Tibial artery (tissue), 4 donors: ENCODE data around the gene STRIP2.

Experiments
- DNase-seq, 2 donors: peaks; one replicate each; pipeline ENCODE4 v3.0.0-alpha.2; 2019
- H3K27ac ChIP-seq, 2 donors: fragments of 200-600 bp; sonication (generic) in 1 of 2; 1 replicate in 1 of 2; 2 replicates in 1 of 2; pipeline ENCODE4 v1.5.1; 2018 to 2019; ENCODE audit warnings: mild to moderate bottlenecking in 1 of 2
- H3K27me3 ChIP-seq, 2 donors: fragments of 200-600 bp; sonication (generic) in 1 of 2; one replicate each; pipeline versions ENCODE4 v1.5.1 to v1.6.0; 2016 to 2019
- H3K36me3 ChIP-seq, 3 donors: fragments of 200-600 bp; sonication (generic) in 2 of 3; one replicate each; pipeline ENCODE4 v1.5.1; 2016 to 2019; ENCODE audit warnings: mild to moderate bottlenecking in 2 of 3
- H3K4me1 ChIP-seq, 4 donors: fragments of 200-600 bp; sonication (generic) in 2 of 4; 1 replicate in 3 of 4; 2 replicates in 1 of 4; pipeline ENCODE4 v1.5.1; 2016 to 2019
- H3K4me3 ChIP-seq, 2 donors: fragments of 200-600 bp; sonication (generic) in 1 of 2; 1 replicate in 1 of 2; 2 replicates in 1 of 2; pipeline ENCODE4 v1.5.1; 2018 to 2019; ENCODE audit warnings: mild to moderate bottlenecking in 2 of 2
- H3K9me3 ChIP-seq, 3 donors: fragments of 200-600 bp; sonication (generic) in 1 of 3; one replicate each; pipeline ENCODE4 v1.5.1; 2016 to 2019
- intact Hi-C: fragments of 100-400 bp; cut with DNase I; formaldehyde crosslinking; loops from one replicate; pipeline ENCODE4 v1.15.0; 2023; ENCODE audit warnings: low total_unique reads
- TF ChIP-seq, protein P1 (sequence below), 2 experiments: fragments of 200-600 bp in 1 of 2; fragments of 450-650 bp in 1 of 2; IDR thresholded peaks; one replicate each; pipeline ENCODE4 v1.5.1; 2017 to 2019; ENCODE audit warnings: antibody characterized with exemption in 2 of 2, mild to moderate bottlenecking in 1 of 2, moderate library complexity in 1 of 2

Gene STRIP2

DNA sequence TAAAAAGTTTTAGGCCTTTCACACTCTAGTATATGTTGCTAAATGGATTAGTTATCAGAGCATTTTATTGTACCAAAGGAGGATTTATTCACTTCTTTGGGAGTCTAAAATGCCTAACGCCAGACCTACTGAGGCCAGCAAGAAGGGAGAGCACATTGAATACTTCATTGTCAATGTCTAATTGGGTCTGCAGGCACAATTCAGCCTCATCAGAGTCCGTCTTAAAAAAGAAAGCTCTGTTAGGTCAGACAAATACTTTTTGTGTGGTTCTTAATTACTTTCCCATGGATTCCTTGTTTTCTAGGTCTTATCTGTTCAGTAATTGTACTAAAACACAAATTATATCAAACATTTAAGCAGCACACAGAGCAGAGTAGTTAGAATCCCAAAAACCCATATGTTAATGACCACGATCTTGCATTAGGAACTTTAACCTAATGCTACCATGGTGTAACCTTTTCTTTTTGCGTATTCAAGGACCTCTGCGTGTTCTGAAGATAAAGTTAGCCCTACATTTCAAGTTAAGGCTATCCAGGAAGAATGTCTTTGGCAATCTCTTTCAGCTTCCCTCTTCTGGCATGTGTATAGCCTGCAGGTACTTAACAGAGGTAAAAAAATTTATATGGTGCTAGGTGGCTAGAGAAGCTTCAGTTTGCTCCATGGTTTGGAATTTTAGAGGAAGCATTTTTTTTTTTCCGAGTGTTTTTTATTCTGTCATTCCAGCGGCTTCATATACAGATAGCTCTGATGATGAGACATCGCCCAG, 45.7 kb upstream of the STRIP2 start:
- Histone ChIP-seq H3K27ac (no peak overlapping the region), H3K27me3 (no peaks in the 10 kb centered on the region), H3K4me1 (no peaks in the 10 kb centered on the region), H3K36me3 (peaks cover 0 to 13% (median 0%) of the 10 kb centered on the region in 3 donors), H3K9me3 (no peaks in the 10 kb centered on the region), H3K4me3 (no peak overlapping the region)
- intact Hi-C loops: no loop called here
- TF ChIP-seq, protein P1, sequence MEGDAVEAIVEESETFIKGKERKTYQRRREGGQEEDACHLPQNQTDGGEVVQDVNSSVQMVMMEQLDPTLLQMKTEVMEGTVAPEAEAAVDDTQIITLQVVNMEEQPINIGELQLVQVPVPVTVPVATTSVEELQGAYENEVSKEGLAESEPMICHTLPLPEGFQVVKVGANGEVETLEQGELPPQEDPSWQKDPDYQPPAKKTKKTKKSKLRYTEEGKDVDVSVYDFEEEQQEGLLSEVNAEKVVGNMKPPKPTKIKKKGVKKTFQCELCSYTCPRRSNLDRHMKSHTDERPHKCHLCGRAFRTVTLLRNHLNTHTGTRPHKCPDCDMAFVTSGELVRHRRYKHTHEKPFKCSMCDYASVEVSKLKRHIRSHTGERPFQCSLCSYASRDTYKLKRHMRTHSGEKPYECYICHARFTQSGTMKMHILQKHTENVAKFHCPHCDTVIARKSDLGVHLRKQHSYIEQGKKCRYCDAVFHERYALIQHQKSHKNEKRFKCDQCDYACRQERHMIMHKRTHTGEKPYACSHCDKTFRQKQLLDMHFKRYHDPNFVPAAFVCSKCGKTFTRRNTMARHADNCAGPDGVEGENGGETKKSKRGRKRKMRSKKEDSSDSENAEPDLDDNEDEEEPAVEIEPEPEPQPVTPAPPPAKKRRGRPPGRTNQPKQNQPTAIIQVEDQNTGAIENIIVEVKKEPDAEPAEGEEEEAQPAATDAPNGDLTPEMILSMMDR (IDR thresholded peaks at IDR 0.05): no peak
- no peak for DNase-seq

DNA sequence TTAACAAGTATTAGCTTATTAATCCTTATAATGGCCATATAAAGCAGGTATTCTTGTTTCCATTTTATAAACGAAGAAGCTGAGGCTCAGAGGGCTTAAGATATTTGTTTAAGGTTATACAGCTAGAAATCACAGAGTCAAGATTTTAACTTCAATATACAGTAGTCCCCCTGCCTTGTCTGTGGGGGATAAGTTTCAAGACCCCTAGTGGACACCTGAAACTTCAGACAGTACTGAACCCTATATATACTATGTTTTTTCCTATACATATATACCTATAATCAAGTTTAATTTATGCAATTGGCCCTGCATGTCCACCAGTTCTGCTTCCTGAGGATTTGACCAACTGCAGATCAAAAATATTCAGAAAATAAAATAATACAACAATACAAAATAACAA, 44.4 kb upstream of the STRIP2 start:
- H3K4me3 ChIP-seq: no peak overlapping the region
- H3K4me1 ChIP-seq: no peaks in the 10 kb centered on the region
- TF ChIP-seq, protein P1 (IDR thresholded peaks at IDR 0.05): no peak
- H3K27ac ChIP-seq: no peak overlapping the region
- intact Hi-C loops: no loop called here
- no peaks in the 10 kb centered on the region for H3K9me3 ChIP-seq
- no peak for DNase-seq
- H3K36me3 ChIP-seq: peaks cover 0 to 13% (median 0%) of the 10 kb centered on the region in 3 donors
- H3K27me3 ChIP-seq: no peaks in the 10 kb centered on the region

DNA sequence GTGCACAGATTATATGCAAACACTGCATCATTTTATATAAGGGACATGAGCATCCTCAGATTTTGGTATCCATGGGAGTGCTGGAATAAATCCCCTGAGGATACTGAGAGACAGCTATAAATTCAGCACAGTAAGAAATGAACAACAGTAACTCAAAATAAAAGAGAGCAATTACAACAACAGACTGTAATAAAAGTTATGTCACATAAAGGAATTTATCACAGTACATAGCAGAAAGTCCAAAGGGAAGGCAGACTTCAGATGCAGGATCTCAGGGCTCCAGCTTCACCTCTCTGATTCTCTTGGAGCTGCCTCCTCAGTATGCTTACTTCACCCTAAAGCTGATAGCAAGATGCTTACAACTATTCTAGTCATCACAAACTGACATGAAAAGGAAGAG, 43.9 kb upstream of the STRIP2 start:
- H3K36me3 ChIP-seq: peaks cover 0 to 16% (median 0%) of the 10 kb centered on the region in 3 donors
- TF ChIP-seq, protein P1 (IDR thresholded peaks at IDR 0.05): no peak
- H3K4me1 ChIP-seq: no peaks in the 10 kb centered on the region
- no peaks in the 10 kb centered on the region for H3K9me3 ChIP-seq
- H3K27me3 ChIP-seq: no peaks in the 10 kb centered on the region
- no peak for DNase-seq
- H3K4me3 ChIP-seq: no peak overlapping the region
- H3K27ac ChIP-seq: no peak overlapping the region
- intact Hi-C loops: no loop called here

DNA sequence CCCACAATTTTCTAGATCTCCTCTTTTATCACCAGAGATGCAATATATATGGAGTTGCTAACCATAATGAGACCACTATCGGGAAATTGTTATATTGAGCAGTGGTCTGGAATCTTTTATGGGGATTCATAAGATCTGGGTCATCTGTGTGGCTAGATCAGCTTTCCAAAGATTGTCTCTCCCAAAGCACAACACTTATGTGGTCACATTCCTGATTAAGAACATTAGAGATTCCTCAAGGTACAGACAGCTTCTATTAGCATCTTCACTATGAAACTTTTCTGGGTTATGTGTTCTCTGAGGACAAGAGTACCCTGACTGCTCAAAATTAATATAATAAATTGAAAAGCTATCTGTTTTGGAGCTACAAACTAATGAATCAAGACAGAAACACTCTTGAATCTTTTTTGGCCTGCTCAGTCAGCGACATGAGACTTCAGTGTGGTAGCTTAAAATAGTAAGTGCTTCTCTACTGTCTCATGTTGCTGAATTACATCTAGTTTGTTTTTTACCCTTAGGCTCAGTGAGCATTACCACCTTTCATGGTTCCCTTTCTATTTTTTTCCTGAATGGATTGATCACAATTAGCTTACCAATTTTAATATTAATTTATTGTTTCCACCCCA, 42.6 kb upstream of the STRIP2 start:
- TF ChIP-seq, protein P1 (IDR thresholded peaks at IDR 0.05): no peak
- H3K36me3 ChIP-seq: peaks cover 0 to 27% (median 0%) of the 10 kb centered on the region in 3 donors

DNA sequence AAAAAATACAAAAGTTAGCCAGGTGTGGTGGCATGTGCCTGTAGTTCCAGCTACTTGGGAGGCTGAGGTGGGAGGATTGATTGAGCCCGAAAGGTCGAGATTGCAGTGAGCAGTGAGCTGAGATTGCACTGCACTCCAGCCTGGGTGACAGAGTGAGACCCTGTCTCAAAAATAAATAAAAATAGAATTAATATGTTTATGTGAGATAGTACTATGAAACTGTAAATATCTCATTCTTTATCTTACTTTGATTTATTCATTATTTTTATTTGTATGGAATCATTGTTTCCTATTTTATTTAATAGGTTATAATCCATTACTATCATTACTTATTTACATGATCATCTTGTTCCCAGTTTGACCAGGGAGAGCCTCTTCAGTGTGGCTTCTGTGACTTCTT, 41.0 kb upstream of the STRIP2 start:
- TF ChIP-seq, protein P1 (IDR thresholded peaks at IDR 0.05): no peak
- Histone ChIP-seq H3K27me3 (no peaks in the 10 kb centered on the region), H3K36me3 (peaks cover 0 to 27% (median 6%) of the 10 kb centered on the region in 3 donors), H3K9me3 (no peaks in the 10 kb centered on the region), H3K4me3 (no peak overlapping the region), H3K27ac (no peak overlapping the region), H3K4me1 (no peaks in the 10 kb centered on the region)
- intact Hi-C loops: no loop called here
- no peak for DNase-seq

More for the DNA sequence above, 42.6 kb upstream of the STRIP2 start:
- no peaks in the 10 kb centered on the region for H3K4me1 ChIP-seq
- H3K4me3 ChIP-seq: no peak overlapping the region
- intact Hi-C loops: no loop called here
- DNase-seq: no peak
- no peak overlapping the region for H3K27ac ChIP-seq
- H3K27me3 ChIP-seq: no peaks in the 10 kb centered on the region
- H3K9me3 ChIP-seq: no peaks in the 10 kb centered on the region
